RWPE1 (cell line): Measurements from ENCODE around the gene TBC1D20.
"Not testable (repeated sequence)": the region's sequence is repeated elsewhere in the genome, so short reads cannot be mapped to it uniquely, and the experiment has no call there.

Experiments
- CTCF ChIA-PET: fragments of 350-600 bp; sonication (Branson Sonifier 250); formaldehyde crosslinking; extraction: SDS; loops from one replicate; lab custom pipeline; 2021; lab: Yijun Ruan, JAX
- POLR2A ChIA-PET: fragments of 400-600 bp; formaldehyde crosslinking; extraction: SDS; loops from one replicate; lab custom pipeline; 2020; ENCODE audit warnings: antibody characterized with exemption; ENCODE audit not compliant: low non-redundant PET; lab: Yijun Ruan, JAX
- DNase-seq: peaks from one replicate; pipeline ENCODE4 v3.0.0; 2012; ENCODE audit warnings: low spot score
- H3K27ac ChIP-seq: fragments of 450-650 bp; 2 replicates; pipeline ENCODE4 v1.5.1; 2017
- TF ChIP-seq, protein P1 (sequence below): fragments of 450-650 bp; conservative IDR thresholded peaks from 2 replicates; pipeline ENCODE4 v1.5.1; 2017; ENCODE audit warnings: low read depth, mild to moderate bottlenecking

Gene TBC1D20

DNA sequence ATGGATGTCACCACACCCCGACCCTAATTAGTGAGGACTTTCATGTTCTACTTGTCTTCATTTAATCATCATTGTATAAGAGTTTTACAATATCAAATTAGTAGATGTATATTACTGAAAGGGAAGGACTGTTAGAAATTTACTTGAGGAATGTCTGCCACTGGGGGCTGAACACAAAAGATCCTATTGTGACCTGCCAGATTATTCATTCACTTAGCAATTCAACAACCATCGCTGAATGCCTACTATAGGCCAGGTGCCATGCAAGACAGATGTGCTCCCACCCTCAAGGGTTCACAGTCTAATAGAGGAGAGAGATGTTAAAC, 62.2 kb downstream of the TBC1D20 start:
- TF ChIP-seq, protein P1, sequence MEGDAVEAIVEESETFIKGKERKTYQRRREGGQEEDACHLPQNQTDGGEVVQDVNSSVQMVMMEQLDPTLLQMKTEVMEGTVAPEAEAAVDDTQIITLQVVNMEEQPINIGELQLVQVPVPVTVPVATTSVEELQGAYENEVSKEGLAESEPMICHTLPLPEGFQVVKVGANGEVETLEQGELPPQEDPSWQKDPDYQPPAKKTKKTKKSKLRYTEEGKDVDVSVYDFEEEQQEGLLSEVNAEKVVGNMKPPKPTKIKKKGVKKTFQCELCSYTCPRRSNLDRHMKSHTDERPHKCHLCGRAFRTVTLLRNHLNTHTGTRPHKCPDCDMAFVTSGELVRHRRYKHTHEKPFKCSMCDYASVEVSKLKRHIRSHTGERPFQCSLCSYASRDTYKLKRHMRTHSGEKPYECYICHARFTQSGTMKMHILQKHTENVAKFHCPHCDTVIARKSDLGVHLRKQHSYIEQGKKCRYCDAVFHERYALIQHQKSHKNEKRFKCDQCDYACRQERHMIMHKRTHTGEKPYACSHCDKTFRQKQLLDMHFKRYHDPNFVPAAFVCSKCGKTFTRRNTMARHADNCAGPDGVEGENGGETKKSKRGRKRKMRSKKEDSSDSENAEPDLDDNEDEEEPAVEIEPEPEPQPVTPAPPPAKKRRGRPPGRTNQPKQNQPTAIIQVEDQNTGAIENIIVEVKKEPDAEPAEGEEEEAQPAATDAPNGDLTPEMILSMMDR, result no peak
- peak overlapping the region; percentile 81 for H3K27ac ChIP-seq
- POLR2A ChIA-PET, result interaction anchor here (0.9 to 1.4 kb wide), 3 partner anchors 18 to 37 kb away, joined by 3 read pairs; partner anchors contain the start of gene TRIB3
- no peak for DNase-seq
- CTCF ChIA-PET, result no interaction called here

DNA sequence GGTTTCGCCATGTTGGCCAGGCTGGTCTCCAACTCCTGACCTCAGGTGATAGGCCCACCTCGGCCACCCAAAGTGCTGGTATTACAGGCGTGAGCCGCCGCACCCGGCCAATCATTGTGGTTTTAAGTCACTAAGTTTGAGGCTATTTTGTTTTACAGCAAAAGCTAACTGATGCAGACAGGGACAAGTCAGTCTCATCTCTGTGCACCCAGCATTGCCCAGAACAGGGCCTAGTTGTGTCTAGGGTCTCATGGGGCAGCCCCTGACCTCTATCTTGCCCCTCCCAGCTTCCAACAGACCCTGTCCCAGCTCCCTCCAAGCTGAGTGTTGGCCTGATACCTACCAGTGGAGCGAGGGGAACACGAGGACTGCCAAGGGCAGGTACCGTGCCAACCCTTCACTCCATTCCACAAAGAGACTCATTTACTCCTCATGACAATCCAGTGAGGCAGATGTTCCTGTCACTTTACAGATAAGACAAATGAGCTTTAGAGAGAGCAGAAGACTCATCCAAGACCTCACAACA, 63.1 kb downstream of the TBC1D20 start:
- CTCF ChIA-PET, result no interaction called here
- POLR2A ChIA-PET, result interaction anchor here (0.8 to 1.4 kb wide), 3 partner anchors 8 to 37 kb away, joined by 3 read pairs; no protein-coding TSS in a partner anchor
- no peak for DNase-seq
- TF ChIP-seq, protein P1, result no peak
- H3K27ac ChIP-seq, result peak overlapping the region; percentile 81

DNA sequence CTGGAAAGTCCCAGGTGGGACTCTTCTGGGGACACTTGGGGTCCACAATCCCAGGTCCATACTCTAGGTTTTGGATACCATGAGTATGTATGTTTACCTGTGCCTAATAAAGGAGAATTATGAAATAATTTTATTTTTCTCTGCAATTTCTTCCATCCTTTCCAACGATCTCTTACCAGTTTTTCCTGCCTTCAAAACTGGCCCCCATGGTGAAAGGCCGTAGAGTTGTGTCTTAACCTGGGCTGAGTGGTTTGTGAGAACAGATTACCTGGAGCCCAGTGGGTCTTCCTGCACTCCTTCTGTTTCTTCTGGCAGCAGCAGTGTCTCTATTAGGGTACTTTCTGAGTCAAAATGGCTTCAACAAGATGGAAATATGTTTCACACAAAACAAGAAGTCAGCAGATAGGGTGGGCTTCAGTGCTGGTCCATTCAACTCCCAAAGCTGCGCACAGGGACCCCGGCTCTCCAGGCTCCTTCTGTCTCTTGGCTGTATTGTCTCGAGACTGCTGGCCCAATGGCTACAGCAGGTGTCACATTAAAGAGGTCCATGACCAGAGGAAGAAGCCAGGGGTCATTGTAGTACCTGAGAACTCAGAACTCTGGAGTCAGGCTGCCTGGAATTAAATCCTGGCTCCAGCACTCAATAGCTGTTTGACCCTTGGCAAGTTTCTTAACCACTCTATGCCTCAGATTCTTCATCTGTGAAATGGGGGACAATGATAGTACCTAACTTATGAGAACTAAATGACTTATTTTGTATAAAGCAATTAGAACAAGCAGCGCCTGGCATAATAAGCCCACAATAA, 64.7 kb downstream of the TBC1D20 start:
- POLR2A ChIA-PET, result interaction anchor here (1.0 to 1.2 kb wide), 2 partner anchors 34 to 35 kb away, joined by 3 to 4 read pairs; no protein-coding TSS in a partner anchor
- peak overlapping the region; percentile 81 for H3K27ac ChIP-seq
- TF ChIP-seq, protein P1, result no peak
- no peak for DNase-seq
- CTCF ChIA-PET, result no interaction called here

DNA sequence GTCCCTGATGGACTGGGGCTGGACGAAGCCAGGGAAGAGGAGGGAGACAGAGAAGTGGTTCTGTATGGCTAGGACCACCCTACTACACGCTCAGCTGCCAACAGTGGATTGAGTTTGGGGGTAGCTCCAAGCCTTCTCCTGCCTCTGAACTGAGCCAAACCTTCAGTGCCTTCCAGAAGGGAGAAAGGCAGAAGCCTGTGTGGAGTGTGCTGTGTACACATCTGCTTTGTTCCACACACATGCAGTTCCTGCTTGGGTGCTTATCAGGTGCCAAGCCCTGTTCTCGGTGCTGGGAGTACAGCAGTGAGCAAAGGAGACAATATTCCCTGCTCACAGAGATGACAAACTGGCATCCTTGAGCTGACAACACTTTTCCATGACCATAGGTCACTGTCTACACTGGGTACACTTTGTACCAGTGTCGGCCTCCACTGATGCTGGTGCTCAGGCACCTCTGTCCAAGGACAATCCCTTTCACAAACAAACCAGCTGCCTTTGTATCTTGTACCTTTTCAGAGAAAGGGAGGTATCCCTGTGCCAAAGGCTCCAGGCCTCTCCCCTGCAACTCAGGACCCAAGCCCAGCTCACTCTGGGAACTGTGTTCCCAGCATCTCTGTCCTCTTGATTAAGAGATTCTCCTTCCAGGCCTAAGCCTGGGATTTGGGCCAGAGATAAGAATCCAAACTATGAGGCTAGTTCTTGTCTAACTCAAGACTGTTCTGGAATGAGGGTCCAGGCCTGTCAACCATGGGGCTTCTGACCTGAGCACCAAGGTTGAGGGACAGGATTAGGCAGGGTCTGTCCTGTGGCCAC, 65.5 kb downstream of the TBC1D20 start:
- ChIA-PET CTCF (no interaction called here), POLR2A (interaction anchor here (1.0 kb wide), 1 partner anchor 33 kb away, joined by 4 read pairs; no protein-coding TSS in a partner anchor)
- TF ChIP-seq, protein P1, result no peak
- peak overlapping the region; percentile 81 for H3K27ac ChIP-seq
- DNase-seq, result no peak

DNA sequence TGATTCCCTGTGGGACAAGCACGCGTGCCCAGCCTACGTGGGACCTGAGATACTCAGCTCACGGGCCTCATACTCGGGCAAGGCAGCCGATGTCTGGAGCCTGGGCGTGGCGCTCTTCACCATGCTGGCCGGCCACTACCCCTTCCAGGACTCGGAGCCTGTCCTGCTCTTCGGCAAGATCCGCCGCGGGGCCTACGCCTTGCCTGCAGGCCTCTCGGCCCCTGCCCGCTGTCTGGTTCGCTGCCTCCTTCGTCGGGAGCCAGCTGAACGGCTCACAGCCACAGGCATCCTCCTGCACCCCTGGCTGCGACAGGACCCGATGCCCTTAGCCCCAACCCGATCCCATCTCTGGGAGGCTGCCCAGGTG, 66.1 kb downstream of the TBC1D20 start:
- no peak for DNase-seq
- TF ChIP-seq, protein P1, result no peak
- peak overlapping the region; percentile 81 for H3K27ac ChIP-seq
- ChIA-PET POLR2A (interaction anchor here (1.0 kb wide), 1 partner anchor 33 kb away, joined by 4 read pairs; no protein-coding TSS in a partner anchor), CTCF (no interaction called here)

DNA sequence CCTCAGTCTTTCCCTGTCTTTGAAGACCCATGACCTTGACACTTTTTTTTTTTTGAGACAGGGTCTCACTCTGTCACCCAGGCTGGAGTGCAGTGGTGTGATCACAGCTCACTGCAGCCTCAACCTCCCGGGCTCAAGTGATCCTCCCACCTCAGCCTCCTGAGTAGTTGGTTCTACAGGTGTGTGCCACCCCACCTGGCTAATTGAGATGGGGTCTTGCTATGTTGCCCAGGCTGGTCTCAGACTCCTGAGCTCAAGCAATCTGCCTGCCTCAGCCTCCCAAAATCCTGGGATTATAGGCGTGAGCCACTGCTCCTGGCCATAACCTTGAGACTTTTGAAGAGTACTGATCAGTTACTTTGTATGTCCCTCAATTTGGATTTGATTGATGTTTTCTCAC, 69.0 kb downstream of the TBC1D20 start:
- POLR2A ChIA-PET, DNase-seq: not testable (repeated sequence)
- CTCF ChIA-PET, result interaction anchor here (0.7 kb wide), 1 partner anchor 14 kb away, joined by 3 read pairs; no protein-coding TSS in a partner anchor
- H3K27ac ChIP-seq, result peak overlapping the region; percentile 51
